ENCODE results near the gene SLC35B2. TPM values are rescaled to one million over a fixed set of nuclear protein-coding genes. Genes with fewer than 3 reads are reported as not detected.

SLC35B2 gene
- total and polyA plus RNA-seq, 7 experiments from 2014 or later = 10.0 to 41.7 (median 20.4) TPM

DNA sequence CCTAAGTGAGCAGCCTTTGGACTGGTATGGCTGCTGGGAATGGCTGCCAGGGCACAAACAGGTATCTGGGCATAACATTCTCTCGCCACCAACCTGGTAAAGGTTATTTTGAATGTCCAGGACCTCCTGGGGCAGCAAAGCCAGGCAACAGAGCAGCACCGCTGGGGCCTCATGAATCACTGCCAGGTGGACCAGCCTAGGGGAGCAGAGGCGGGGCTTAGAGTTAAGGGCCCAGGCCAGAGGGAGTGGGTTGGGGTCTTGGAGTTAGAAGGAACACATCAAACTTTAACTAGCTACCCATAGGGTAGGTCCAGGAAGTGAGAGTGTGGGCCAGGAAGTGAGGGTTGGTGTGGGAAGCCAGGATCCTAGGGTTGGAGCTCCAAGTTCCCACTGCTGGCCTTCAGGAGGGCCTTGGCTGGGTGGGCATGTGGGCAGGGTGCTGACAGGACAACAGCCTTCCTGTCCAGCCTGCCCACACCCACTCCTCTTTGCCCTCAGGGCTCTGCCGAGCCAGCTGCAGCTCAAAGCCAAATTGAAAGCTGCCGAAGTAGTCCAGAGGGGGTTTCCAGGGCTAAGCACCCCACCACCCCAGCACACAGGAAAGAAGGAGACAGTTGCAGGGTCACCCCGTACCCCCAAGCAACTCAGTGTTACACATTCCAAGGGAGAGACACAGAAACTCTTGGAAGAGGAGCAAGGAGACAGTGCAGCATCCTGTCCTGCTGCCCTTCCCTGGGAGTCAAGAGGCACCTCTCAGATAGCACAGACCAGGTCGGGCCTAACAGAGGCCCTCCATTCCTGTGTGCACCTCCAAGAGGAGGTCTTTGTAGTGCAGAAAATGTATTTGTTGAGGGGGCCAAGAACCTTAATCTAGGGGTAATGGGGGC, 5.4 kb upstream of the SLC35B2 start:
- H3K36me3 ChIP-seq (ENCODE audit: control insufficient read depth in 2 of 3, insufficient read depth in 3 of 3, low read length in 3 of 3) = peaks cover 0 to 26% (median 0%) of the 10 kb centered on the region in 3 experiments
- peak overlapping the region; percentile 97 for H3K27ac ChIP-seq (ENCODE audit: low read depth, low read length)
- H3K27me3 ChIP-seq (ENCODE audit: control insufficient read depth in 2 of 2, insufficient read depth in 2 of 2, low read length in 2 of 2) = no peaks in the 10 kb centered on the region
- intact Hi-C loops (cut with micrococcal nuclease) = no loop called here
- DNase-seq = no peak
- Mint-ChIP-seq H3K27me3 (no peaks in the 10 kb centered on the region), H3K27ac (peak overlapping the region; percentile 65 to 95 (median 91)), H3K36me3 (peaks cover 0 to 26% (median 5%) of the 10 kb centered on the region in 5 donors), H3K9me3 (peaks cover 0 to 2% (median 0%) of the 10 kb centered on the region in 11 donors), H3K4me1 (peaks cover 32 to 55% (median 46%) of the 10 kb centered on the region in 7 donors), H3K4me3 (peak overlapping the region; percentile 81 to 99 (median 94))
- no peak for ATAC-seq
- no peaks in the 10 kb centered on the region for H3K9me3 ChIP-seq (ENCODE audit: control insufficient read depth in 2 of 3, low read length in 3 of 3)
- peak overlapping the region; percentile 85 for H3K4me3 ChIP-seq (ENCODE audit: low read length)
- CTCF ChIA-PET = interaction anchor here (0.9 to 1.5 kb wide), 5 partner anchors 9 to 38 kb away, joined by 3 to 6 read pairs (median 3); partner anchors contain the start of genes HSP90AB1 and SLC29A1
- peaks cover 30 to 34% of the 10 kb centered on the region in 2 donors for H3K4me1 ChIP-seq (ENCODE audit: control insufficient read depth in 2 of 2, insufficient read depth in 2 of 2, low read length in 2 of 2)
- POLR2A ChIA-PET = interaction anchor here (1.0 to 3.2 kb wide), 4 partner anchors 9 to 15 kb away, joined by 3 to 35 read pairs (median 4); partner anchors contain the start of gene HSP90AB1

GRCh38 chr6:44261581-44261980, 4.3 kb upstream of the SLC35B2 start:
- H3K4me3 Mint-ChIP-seq = no peak overlapping the region
- no peaks in the 10 kb centered on the region for H3K27me3 Mint-ChIP-seq
- H3K4me1 Mint-ChIP-seq = peaks cover 34 to 54% (median 50%) of the 10 kb centered on the region in 7 donors
- H3K9me3 Mint-ChIP-seq = peaks cover 0 to 3% (median 0%) of the 10 kb centered on the region in 11 donors
- peak overlapping the region in 1 of 9 donors; percentile 90 for H3K27ac Mint-ChIP-seq
- H3K4me1 ChIP-seq (ENCODE audit: control insufficient read depth in 2 of 2, insufficient read depth in 2 of 2, low read length in 2 of 2) = peaks cover 32 to 34% of the 10 kb centered on the region in 2 donors
- ChIA-PET POLR2A (interaction anchor here (1.0 to 3.2 kb wide), 4 partner anchors 8 to 14 kb away, joined by 3 to 35 read pairs (median 4); partner anchors contain the start of gene HSP90AB1), CTCF (interaction anchor here (1.2 to 1.5 kb wide), 4 partner anchors 8 to 37 kb away, joined by 3 to 6 read pairs (median 4); partner anchors contain the start of genes HSP90AB1 and SLC29A1)
- peaks cover 0 to 27% (median 5%) of the 10 kb centered on the region in 5 donors for H3K36me3 Mint-ChIP-seq
- no peaks in the 10 kb centered on the region for H3K9me3 ChIP-seq (ENCODE audit: control insufficient read depth in 2 of 3, low read length in 3 of 3)
- DNase-seq = no peak
- no peak for ATAC-seq
- H3K27me3 ChIP-seq (ENCODE audit: control insufficient read depth in 2 of 2, insufficient read depth in 2 of 2, low read length in 2 of 2) = no peaks in the 10 kb centered on the region
- intact Hi-C loops (cut with micrococcal nuclease) = no loop called here
- no peak overlapping the region for H3K4me3 ChIP-seq (ENCODE audit: low read length)
- peaks cover 0 to 26% (median 0%) of the 10 kb centered on the region in 3 experiments for H3K36me3 ChIP-seq (ENCODE audit: control insufficient read depth in 2 of 3, insufficient read depth in 3 of 3, low read length in 3 of 3)
- H3K27ac ChIP-seq (ENCODE audit: low read depth, low read length) = no peak overlapping the region

DNA sequence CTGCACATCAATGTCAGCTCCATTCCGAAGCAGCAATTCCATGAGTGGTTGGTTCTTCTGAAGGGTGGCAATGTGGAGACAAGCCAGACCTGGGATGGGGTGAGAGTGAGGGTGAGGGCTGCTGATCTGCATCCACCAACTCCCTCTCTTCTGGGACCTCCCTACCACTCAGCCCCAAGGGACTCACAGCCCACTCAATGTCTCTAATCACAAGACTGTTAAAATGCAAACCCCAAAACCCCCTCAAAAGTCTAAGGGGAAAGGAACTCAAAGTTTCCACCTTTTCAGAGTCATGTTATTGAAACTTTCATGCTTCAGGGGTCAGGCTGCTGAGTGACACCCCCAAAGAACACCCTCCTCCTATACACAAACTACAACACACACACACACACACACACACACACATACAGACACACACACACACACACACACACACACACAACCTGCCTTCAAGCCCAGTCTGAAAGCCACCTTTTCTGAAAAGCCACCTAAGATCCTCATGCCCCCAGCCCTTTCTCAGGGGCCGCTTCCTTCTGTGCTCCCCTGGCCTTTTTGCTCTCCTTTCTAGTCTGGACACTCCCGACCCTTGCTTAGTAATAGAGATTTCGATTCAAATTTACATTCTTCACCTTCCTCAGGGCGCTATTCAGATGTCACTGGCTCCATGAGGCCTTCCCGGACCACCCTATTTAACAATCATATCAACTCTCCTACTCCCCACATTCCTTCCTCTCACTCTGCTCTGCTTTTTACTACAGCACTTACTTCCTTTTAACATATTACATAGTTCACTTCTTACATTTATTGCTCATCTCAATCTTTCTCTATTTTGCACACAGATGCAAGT, 3.3 kb upstream of the SLC35B2 start:
- Mint-ChIP-seq H3K9me3 (peaks cover 0 to 6% (median 0%) of the 10 kb centered on the region in 11 donors), H3K27ac (peak overlapping the region in 5 of 9 donors; percentile 2 to 21 (median 14)), H3K4me3 (peak overlapping the region in 2 of 10 donors; percentile 2 to 39), H3K27me3 (no peaks in the 10 kb centered on the region), H3K36me3 (peaks cover 0 to 31% (median 5%) of the 10 kb centered on the region in 5 donors), H3K4me1 (peaks cover 43 to 60% (median 56%) of the 10 kb centered on the region in 7 donors)
- Histone ChIP-seq H3K9me3 (ENCODE audit: control insufficient read depth in 2 of 3, low read length in 3 of 3) (no peaks in the 10 kb centered on the region), H3K36me3 (ENCODE audit: control insufficient read depth in 2 of 3, insufficient read depth in 3 of 3, low read length in 3 of 3) (peaks cover 0 to 28% (median 0%) of the 10 kb centered on the region in 3 experiments), H3K4me3 (ENCODE audit: low read length) (no peak overlapping the region), H3K27ac (ENCODE audit: low read depth, low read length) (peak overlapping the region; percentile 7), H3K27me3 (ENCODE audit: control insufficient read depth in 2 of 2, insufficient read depth in 2 of 2, low read length in 2 of 2) (no peaks in the 10 kb centered on the region), H3K4me1 (ENCODE audit: control insufficient read depth in 2 of 2, insufficient read depth in 2 of 2, low read length in 2 of 2) (peaks cover 39 to 40% of the 10 kb centered on the region in 2 donors)
- POLR2A ChIA-PET = interaction anchor here (3.2 kb wide), 1 partner anchor 13 kb away, joined by 35 read pairs; the partner anchor contains the start of gene HSP90AB1
- ATAC-seq = no peak
- no peak for DNase-seq
- CTCF ChIA-PET = no interaction called here
- intact Hi-C loops (cut with micrococcal nuclease) = no loop called here

GRCh38 chr6:44260011-44260410, 2.7 kb upstream of the SLC35B2 start:
- POLR2A ChIA-PET = interaction anchor here (0.8 to 3.2 kb wide), 2 partner anchors 13 kb away, joined by 6 to 35 read pairs; partner anchors contain the start of gene HSP90AB1
- ATAC-seq = no peak
- peaks cover 0 to 6% (median 0%) of the 10 kb centered on the region in 11 donors for H3K9me3 Mint-ChIP-seq

DNA sequence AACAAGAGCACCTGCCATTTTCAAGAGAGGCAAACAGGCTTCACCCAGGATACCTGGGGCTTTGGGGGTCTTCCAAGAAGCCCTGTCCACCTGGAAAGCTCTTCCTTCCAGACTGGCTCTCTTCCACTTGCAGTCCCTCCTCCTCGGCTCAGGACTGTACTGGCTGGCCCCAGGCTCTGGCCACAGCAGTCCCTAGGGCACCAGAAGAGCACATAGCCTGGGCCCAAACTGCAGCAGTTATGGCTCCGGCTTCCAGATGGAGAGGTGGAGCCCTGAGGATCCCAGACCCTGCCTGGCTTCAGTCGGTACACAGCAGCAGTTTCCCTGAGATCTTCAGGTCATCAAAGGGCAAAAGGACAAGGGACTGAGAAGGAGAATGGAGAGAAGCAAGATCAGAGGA, 1.6 kb upstream of the SLC35B2 start:
- ATAC-seq (no peak), DNase-seq (no peak)
- Histone ChIP-seq H3K4me1 (ENCODE audit: control insufficient read depth in 2 of 2, insufficient read depth in 2 of 2, low read length in 2 of 2) (peaks cover 32 to 34% of the 10 kb centered on the region in 2 donors), H3K27ac (ENCODE audit: low read depth, low read length) (no peak overlapping the region), H3K4me3 (ENCODE audit: low read length) (no peak overlapping the region), H3K36me3 (ENCODE audit: control insufficient read depth in 2 of 3, insufficient read depth in 3 of 3, low read length in 3 of 3) (peaks cover 0 to 41% (median 7%) of the 10 kb centered on the region in 3 experiments), H3K27me3 (ENCODE audit: control insufficient read depth in 2 of 2, insufficient read depth in 2 of 2, low read length in 2 of 2) (no peaks in the 10 kb centered on the region), H3K9me3 (ENCODE audit: control insufficient read depth in 2 of 3, low read length in 3 of 3) (no peaks in the 10 kb centered on the region)
- peaks cover 0 to 6% (median 0%) of the 10 kb centered on the region in 11 donors for H3K9me3 Mint-ChIP-seq
- peak overlapping the region in 7 of 9 donors; percentile 73 to 93 (median 88) for H3K27ac Mint-ChIP-seq
- H3K36me3 Mint-ChIP-seq = peaks cover 0 to 41% (median 6%) of the 10 kb centered on the region in 5 donors
- H3K27me3 Mint-ChIP-seq = no peaks in the 10 kb centered on the region
- peak overlapping the region; percentile 38 to 94 (median 89) for H3K4me3 Mint-ChIP-seq
- ChIA-PET POLR2A (interaction anchor here (4.7 kb wide), 1 partner anchor 12 kb away, joined by 142 read pairs; the partner anchor contains the start of gene HSP90AB1), CTCF (no interaction called here)
- peaks cover 37 to 67% (median 62%) of the 10 kb centered on the region in 7 donors for H3K4me1 Mint-ChIP-seq
- intact Hi-C loops (cut with micrococcal nuclease) = loop anchor here in 1 of 2 donors (5.0 kb wide), 1 partner anchor 1807 kb away; the partner anchor contains the start of gene TRERF1

More at GRCh38 chr6:44260011-44260410, 2.7 kb upstream of the SLC35B2 start:
- Mint-ChIP-seq H3K4me1 (peaks cover 46 to 66% (median 59%) of the 10 kb centered on the region in 7 donors), H3K27ac (peak overlapping the region in 2 of 9 donors; percentile 34 to 41), H3K27me3 (no peaks in the 10 kb centered on the region), H3K4me3 (peak overlapping the region in 1 of 10 donors; percentile 5), H3K36me3 (peaks cover 0 to 35% (median 5%) of the 10 kb centered on the region in 5 donors)
- CTCF ChIA-PET = no interaction called here
- no peak for DNase-seq
- peaks cover 40 to 41% of the 10 kb centered on the region in 2 donors for H3K4me1 ChIP-seq (ENCODE audit: control insufficient read depth in 2 of 2, insufficient read depth in 2 of 2, low read length in 2 of 2)
- H3K9me3 ChIP-seq (ENCODE audit: control insufficient read depth in 2 of 3, low read length in 3 of 3) = no peaks in the 10 kb centered on the region
- H3K36me3 ChIP-seq (ENCODE audit: control insufficient read depth in 2 of 3, insufficient read depth in 3 of 3, low read length in 3 of 3) = peaks cover 0 to 32% (median 0%) of the 10 kb centered on the region in 3 experiments
- no peaks in the 10 kb centered on the region for H3K27me3 ChIP-seq (ENCODE audit: control insufficient read depth in 2 of 2, insufficient read depth in 2 of 2, low read length in 2 of 2)
- intact Hi-C loops (cut with micrococcal nuclease) = no loop called here
- H3K27ac ChIP-seq (ENCODE audit: low read depth, low read length) = no peak overlapping the region
- no peak overlapping the region for H3K4me3 ChIP-seq (ENCODE audit: low read length)

All from naive thymus-derived CD4-positive, alpha-beta T cell (primary cell).